ENCODE measurements around the gene IL9.

DNA sequence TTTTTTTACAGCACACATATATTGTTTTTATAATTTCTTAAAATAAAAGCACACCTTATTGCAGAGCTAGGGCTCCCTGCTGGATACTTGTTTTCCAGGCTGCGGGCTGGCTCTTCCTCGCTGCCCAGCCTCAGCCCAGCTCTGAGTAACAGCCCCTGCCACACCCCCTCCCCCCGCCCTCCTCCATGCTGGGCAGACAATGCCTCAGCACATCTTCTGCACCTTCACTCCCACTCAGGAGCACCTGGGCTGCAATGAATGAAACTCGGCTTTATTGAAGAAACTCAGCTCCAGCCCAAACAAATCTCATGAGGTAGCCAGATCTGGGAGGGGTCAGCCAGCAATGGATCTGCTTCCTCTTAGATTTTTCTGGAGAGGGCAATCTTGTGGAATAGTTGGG is 9.5 kb downstream of the IL9 start:
- TF ChIP-seq YY1 (IDR thresholded peaks at IDR 0.05; ENCODE audit: insufficient read depth, insufficient read length): no peak
- TF ChIP-seq SUZ12 (IDR thresholded peaks at IDR 0.05; ENCODE audit: extremely low read depth, insufficient read depth, insufficient read length): no peak
- TF ChIP-seq ZNF274 (IDR thresholded peaks at IDR 0.05; ENCODE audit: low read depth, low read length): no peak

All from NT2/D1 (cell line).